ENCODE measurements around the gene PAXIP1. TPM values are rescaled to one million over a fixed set of nuclear protein-coding genes. Genes with fewer than 3 reads are reported as not detected.

PAXIP1 gene
- total and polyA plus RNA-seq, 7 donors: 4.2 to 13.6 (median 9.2) TPM

- Histone ChIP-seq H3K9me3 (no peaks in the 10 kb centered on the region), H3K27me3 (no peaks in the 10 kb centered on the region), H3K4me3 (no peak overlapping the region), H3K4me1 (no peaks in the 10 kb centered on the region), H3K27ac (no peak overlapping the region), H3K36me3 (peaks cover 0 to 52% (median 9%) of the 10 kb centered on the region in 4 donors)
- DNase-seq: no peak
- WGBS, 2 donors: 92 to 95% methylated on average over 7 of the region's 7 CpGs
- intact Hi-C loops (cut with DNase I): no loop called here
- TF ChIP-seq POLR2AphosphoS5 (IDR thresholded peaks at IDR 0.05): no peak
- no peak for TF ChIP-seq POLR2A (IDR thresholded peaks at IDR 0.05)
- TF ChIP-seq EP300 (IDR thresholded peaks at IDR 0.05): no peak
- TF ChIP-seq CTCF (IDR thresholded peaks at IDR 0.05): no peak
Measured at GRCh38 chr7:154973381-154973780, 29.5 kb downstream of the PAXIP1 start.

GRCh38 chr7:154968336-154969001 is 34.5 kb downstream of the PAXIP1 start:
- no peak for DNase-seq
- TF ChIP-seq EP300 (IDR thresholded peaks at IDR 0.05): no peak
- no peak for TF ChIP-seq POLR2A (IDR thresholded peaks at IDR 0.05)
- no peak for TF ChIP-seq POLR2AphosphoS5 (IDR thresholded peaks at IDR 0.05)
- no peak for TF ChIP-seq CTCF (IDR thresholded peaks at IDR 0.05)
- Histone ChIP-seq H3K4me3 (no peak overlapping the region), H3K36me3 (peaks cover 7 to 56% (median 16%) of the 10 kb centered on the region in 4 donors), H3K9me3 (no peaks in the 10 kb centered on the region), H3K27ac (no peak overlapping the region), H3K27me3 (no peaks in the 10 kb centered on the region), H3K4me1 (no peaks in the 10 kb centered on the region)
- 91 to 94% methylated on average over 11 of the region's 11 CpGs for WGBS, 2 donors
- intact Hi-C loops (cut with DNase I): no loop called here

DNA sequence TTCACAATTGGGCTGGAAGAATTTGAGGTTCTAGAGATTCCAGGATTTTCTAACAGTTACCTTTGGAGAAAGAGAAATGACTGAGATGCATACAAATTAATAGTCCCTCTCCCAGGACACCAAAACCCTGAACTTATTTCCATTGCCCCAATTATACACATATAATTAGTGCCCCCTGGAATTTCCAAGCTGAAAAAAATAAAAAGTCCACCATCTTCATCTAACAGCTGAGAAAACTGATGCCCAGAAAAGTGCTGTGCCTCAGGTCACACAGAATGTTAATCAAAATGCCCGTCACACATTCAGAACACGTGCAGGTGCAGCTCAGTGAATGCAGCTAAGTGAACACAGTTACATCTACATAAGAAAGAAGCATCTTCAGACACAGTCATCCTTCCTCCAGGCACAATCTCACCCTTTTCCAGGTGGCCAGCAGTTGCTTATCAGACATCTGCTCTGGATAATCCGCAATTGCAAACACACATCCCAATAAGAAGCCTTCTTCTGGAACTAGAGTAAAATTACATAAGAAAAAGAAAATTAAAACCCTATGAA is 35.4 kb downstream of the PAXIP1 start:
- H3K36me3 ChIP-seq: peaks cover 7 to 66% (median 15%) of the 10 kb centered on the region in 4 donors
- 94 to 99% methylated on average over 3 of the region's 3 CpGs for WGBS, 2 donors
- intact Hi-C loops (cut with DNase I): no loop called here

GRCh38 chr7:154965014-154965413 is 37.9 kb downstream of the PAXIP1 start:
- Histone ChIP-seq H3K36me3 (peaks cover 7 to 86% (median 27%) of the 10 kb centered on the region in 4 donors), H3K27ac (no peak overlapping the region), H3K4me1 (no peaks in the 10 kb centered on the region), H3K27me3 (no peaks in the 10 kb centered on the region), H3K4me3 (no peak overlapping the region), H3K9me3 (no peaks in the 10 kb centered on the region)
- DNase-seq: no peak
- TF ChIP-seq EP300 (IDR thresholded peaks at IDR 0.05) (no peak), POLR2A (IDR thresholded peaks at IDR 0.05) (no peak), CTCF (IDR thresholded peaks at IDR 0.05) (no peak), POLR2AphosphoS5 (IDR thresholded peaks at IDR 0.05) (no peak)
- intact Hi-C loops (cut with DNase I): no loop called here
- 91 to 93% methylated on average over 6 of the region's 6 CpGs for WGBS, 2 donors

More for the DNA sequence above, 35.4 kb downstream of the PAXIP1 start:
- TF ChIP-seq EP300 (IDR thresholded peaks at IDR 0.05): no peak
- TF ChIP-seq CTCF (IDR thresholded peaks at IDR 0.05): no peak
- no peak for TF ChIP-seq POLR2A (IDR thresholded peaks at IDR 0.05)
- TF ChIP-seq POLR2AphosphoS5 (IDR thresholded peaks at IDR 0.05): no peak
- no peaks in the 10 kb centered on the region for H3K27me3 ChIP-seq
- no peaks in the 10 kb centered on the region for H3K4me1 ChIP-seq
- DNase-seq: no peak
- H3K9me3 ChIP-seq: no peaks in the 10 kb centered on the region
- no peak overlapping the region for H3K4me3 ChIP-seq
- H3K27ac ChIP-seq: no peak overlapping the region

Data from sigmoid colon (tissue), 7 donors.